OCI-LY7 (cell line): ENCODE results near the gene SERPINC1. TPM values are rescaled to one million over a fixed set of nuclear protein-coding genes. Genes with fewer than 3 reads are reported as not detected.
A peak's percentile ranks its signal among the peaks of the same experiment; 100 is the strongest.
"Not testable (repeated sequence)": the region's sequence is repeated elsewhere in the genome, so short reads cannot be mapped to it uniquely, and the experiment has no call there.

ENCODE experiments used
- BruUV-seq: library from RNA; stranded (reverse); fragments of 400-500 nt; replicated peaks from 2 replicates; lab custom pipeline; 2021; lab: Mats Ljungman, UMichigan
- CTCF ChIA-PET: fragments of 300-600 bp; sonication (Branson Sonifier 250); formaldehyde crosslinking; loops from one replicate; lab custom pipeline; 2022; ENCODE audit warnings: antibody characterized with exemption; ENCODE audit not compliant: unreplicated experiment; lab: Charles Lee
- POLR2A ChIA-PET: fragments of 300-600 bp; sonication (Branson Sonifier 250); formaldehyde crosslinking; loops from one replicate; lab custom pipeline; 2022; ENCODE audit warnings: antibody characterized with exemption; lab: Charles Lee
- DNase-seq: peaks from one replicate; pipeline ENCODE4 v3.0.0-alpha.2; 2015; ENCODE audit warnings: low spot score
- H2AFZ ChIP-seq: fragments of 200-600 bp; sonication (generic), shearing (Covaris generic); 2 replicates; pipeline ENCODE4 v1.6.1; 2014; ENCODE audit warnings: mild to moderate bottlenecking, antibody characterized with exemption, low read length, moderate library complexity
- H3K27ac ChIP-seq: fragments of 200-600 bp; sonication (generic); 2 replicates; pipeline ENCODE4 v1.5.1; 2014; ENCODE audit warnings: mixed run types, low read depth, mild to moderate bottlenecking, moderate library complexity, low read length, inconsistent platforms; ENCODE audit not compliant: poor library complexity, severe bottlenecking
- H3K36me3 ChIP-seq: fragments of 200-600 bp; sonication (generic); 2 replicates; pipeline ENCODE4 v1.6.1; 2014; ENCODE audit warnings: mild to moderate bottlenecking, antibody characterized with exemption, low read length, moderate library complexity, mixed read lengths; ENCODE audit not compliant: insufficient read depth
- H3K4me1 ChIP-seq: fragments of 200-600 bp; sonication (generic); 2 replicates; pipeline ENCODE4 v1.5.1; 2014; ENCODE audit warnings: mild to moderate bottlenecking, low read length; ENCODE audit not compliant: insufficient read depth, poor library complexity, severe bottlenecking
- H3K4me2 ChIP-seq: fragments of 200-600 bp; sonication (generic); 2 replicates; pipeline ENCODE4 v1.6.1; 2014; ENCODE audit warnings: mild to moderate bottlenecking, low read length
- H3K4me3 ChIP-seq: fragments of 200-600 bp; sonication (generic); 2 replicates; pipeline ENCODE4 v1.5.1; 2014; ENCODE audit warnings: mild to moderate bottlenecking, low read depth, low read length; ENCODE audit not compliant: poor library complexity, severe bottlenecking
- H3K79me2 ChIP-seq: fragments of 200-600 bp; sonication (generic); 2 replicates; pipeline ENCODE4 v1.6.1; 2016; ENCODE audit warnings: low read depth, mild to moderate bottlenecking, low read length, moderate library complexity, mixed read lengths; ENCODE audit not compliant: insufficient read depth
- H3K9me2 ChIP-seq: fragments of 200-600 bp; sonication (generic); 2 replicates; pipeline ENCODE4 v1.6.1; 2016; ENCODE audit warnings: mild to moderate bottlenecking, low read length, mixed read lengths; ENCODE audit not compliant: insufficient read depth
- H3K9me3 ChIP-seq: fragments of 200-600 bp; sonication (generic); 2 replicates; pipeline ENCODE4 v1.6.1; 2014; ENCODE audit warnings: mild to moderate bottlenecking, mixed run types, low read length, mixed read lengths
- H4K20me1 ChIP-seq: fragments of 200-600 bp; sonication (generic); 2 replicates; pipeline ENCODE4 v1.6.1; 2014; ENCODE audit warnings: mild to moderate bottlenecking, antibody characterized with exemption, low read length, moderate library complexity, mixed read lengths; ENCODE audit not compliant: insufficient read depth
- CTCF ChIP-seq: fragments of 200-600 bp; sonication (generic); conservative IDR thresholded peaks from 2 replicates; pipeline ENCODE4 v1.5.1; 2014; ENCODE audit warnings: mild to moderate bottlenecking, antibody characterized with exemption, low read length, moderate library complexity, mixed read lengths
- EZH2phosphoT487 ChIP-seq: fragments of 200-600 bp; sonication (generic); IDR thresholded peaks from 2 replicates; pipeline ENCODE4 v1.6.1; 2018; ENCODE audit warnings: low read depth, borderline replicate concordance, mild to moderate bottlenecking, mixed run types, antibody characterized with exemption, low read length, moderate library complexity, mixed read lengths
- intact Hi-C: fragments of 100-400 bp; cut with micrococcal nuclease; formaldehyde crosslinking; loops from one replicate; pipeline ENCODE4 v1.10.0; 2022; ENCODE audit not compliant: unreplicated experiment
- total RNA-seq, 2 experiments: library from RNA; depleted of rRNA in 1 of 2; stranded (reverse); fragments of >200 nt in 1 of 2; shearing (Covaris generic) in 1 of 2; gene quantifications; 2 replicates each; pipeline ENCODE4 v1.2.3, GENCODE V29; 2014 to 2022

The SERPINC1 gene
- total RNA-seq, 2 experiments from 2014 or later, result not detected

- Histone ChIP-seq H3K4me2 (no peak overlapping the region), H3K36me3 (peaks cover 22% of the 10 kb centered on the region), H3K4me1 (no peaks in the 10 kb centered on the region), H2AFZ (no peak overlapping the region), H3K4me3 (no peak overlapping the region), H3K27ac (no peak overlapping the region), H4K20me1 (no peaks in the 10 kb centered on the region), H3K9me2 (no peaks in the 10 kb centered on the region), H3K79me2 (no peaks in the 10 kb centered on the region), H3K9me3 (no peaks in the 10 kb centered on the region)
- TF ChIP-seq EZH2phosphoT487, result no peak
- no peak for TF ChIP-seq CTCF
- no TSS peak for BruUV-seq
- intact Hi-C loops, result no loop called here
- DNase-seq, result no peak
- ChIA-PET CTCF (no interaction called here), POLR2A (interaction anchor here (0.6 to 1.0 kb wide), 3 partner anchors 18 to 177 kb away, joined by 3 to 4 read pairs (median 4); no protein-coding TSS in a partner anchor)
Observed at GRCh38 chr1:173887627-173888026, 29.5 kb downstream of the SERPINC1 start.

DNA sequence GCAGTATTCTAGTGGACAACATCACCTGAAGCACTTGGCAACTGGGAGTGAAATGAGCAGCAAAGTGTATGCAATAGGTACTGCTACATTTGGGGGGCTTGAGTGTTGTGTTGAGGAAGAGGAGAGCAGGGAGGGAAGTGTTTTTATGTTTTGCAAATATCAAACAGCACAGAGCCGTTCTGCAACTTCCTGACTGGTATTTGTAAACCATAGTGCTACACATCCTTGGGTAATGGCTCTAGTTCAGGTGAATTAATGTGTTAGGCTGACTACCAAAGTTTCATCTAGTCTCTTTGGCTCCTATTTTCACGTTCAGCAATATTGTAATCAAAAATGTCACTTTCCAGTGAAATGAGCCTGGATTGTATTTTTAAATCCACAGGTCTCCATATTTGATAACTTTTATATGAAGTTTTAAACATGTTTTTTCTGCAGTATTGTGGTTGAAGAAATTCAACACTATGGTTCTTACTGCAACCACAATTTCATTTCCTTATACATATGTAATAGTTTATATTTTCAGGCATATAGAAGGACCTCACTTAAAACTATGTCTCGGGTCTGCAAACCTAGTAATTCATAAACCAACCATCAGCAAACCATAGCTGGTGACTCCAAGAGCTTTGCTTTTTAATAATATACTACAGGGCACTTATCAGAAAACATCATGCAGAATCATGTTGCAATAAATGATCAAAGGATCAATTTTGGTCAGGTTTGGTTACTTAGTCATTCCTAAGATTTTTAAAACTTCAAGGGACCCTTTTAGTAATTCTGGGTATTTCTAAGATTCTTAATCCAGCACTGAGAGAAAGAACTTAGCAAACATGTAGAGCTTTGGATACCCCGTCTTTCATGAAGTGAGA, 30.1 kb downstream of the SERPINC1 start:
- Histone ChIP-seq H3K9me3 (no peaks in the 10 kb centered on the region), H3K4me2 (no peak overlapping the region), H3K4me1 (no peaks in the 10 kb centered on the region), H3K27ac (no peak overlapping the region), H2AFZ (no peak overlapping the region), H4K20me1 (no peaks in the 10 kb centered on the region), H3K36me3 (peaks cover 22% of the 10 kb centered on the region), H3K79me2 (no peaks in the 10 kb centered on the region), H3K9me2 (no peaks in the 10 kb centered on the region), H3K4me3 (no peak overlapping the region)
- ChIA-PET CTCF (no interaction called here), POLR2A (interaction anchor here (0.6 to 1.0 kb wide), 2 partner anchors 17 to 176 kb away, joined by 3 to 4 read pairs; no protein-coding TSS in a partner anchor)
- BruUV-seq, result TSS peak; percentile 12
- intact Hi-C loops, result no loop called here
- TF ChIP-seq EZH2phosphoT487, result no peak
- no peak for TF ChIP-seq CTCF
- no peak for DNase-seq

- Histone ChIP-seq H3K4me2 (no peak overlapping the region), H2AFZ (no peak overlapping the region), H3K9me3 (no peaks in the 10 kb centered on the region), H4K20me1 (no peaks in the 10 kb centered on the region), H3K4me1 (no peaks in the 10 kb centered on the region), H3K4me3 (no peak overlapping the region), H3K79me2 (no peaks in the 10 kb centered on the region), H3K27ac (no peak overlapping the region), H3K36me3 (peaks cover 24% of the 10 kb centered on the region), H3K9me2 (no peaks in the 10 kb centered on the region)
- no peak for DNase-seq
- POLR2A ChIA-PET, result interaction anchor here (0.7 kb wide), 1 partner anchor 151 kb away, joined by 3 read pairs; no protein-coding TSS in a partner anchor
- no peak for TF ChIP-seq EZH2phosphoT487
- no peak for TF ChIP-seq CTCF
- no TSS peak for BruUV-seq
- CTCF ChIA-PET, result no interaction called here
- intact Hi-C loops, result no loop called here
Observed at GRCh38 chr1:173884701-173885100, 32.4 kb downstream of the SERPINC1 start.

DNA sequence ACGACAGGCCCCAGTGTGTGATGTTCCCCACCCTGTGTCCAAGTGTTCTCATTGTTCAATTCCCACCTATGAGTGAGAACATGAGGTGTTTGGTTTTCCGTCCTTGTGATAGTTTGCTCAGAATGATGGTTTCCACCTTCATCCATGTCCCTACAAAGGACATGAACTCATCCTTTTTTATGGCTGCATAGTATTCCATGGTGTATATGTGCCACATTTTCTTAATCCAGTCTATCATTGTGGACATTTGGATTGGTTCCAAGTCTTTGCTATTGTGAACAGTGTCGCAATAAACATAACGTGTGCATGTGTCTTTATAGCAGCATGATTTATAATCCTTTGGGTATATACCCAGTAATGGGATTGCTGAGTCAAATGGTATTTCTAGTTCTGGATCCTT, 36.0 kb downstream of the SERPINC1 start:
- H3K27ac ChIP-seq, H2AFZ ChIP-seq, H3K4me1 ChIP-seq, H3K9me3 ChIP-seq, H3K9me2 ChIP-seq, DNase-seq, POLR2A ChIA-PET, H4K20me1 ChIP-seq, BruUV-seq, H3K4me3 ChIP-seq, CTCF ChIA-PET, H3K4me2 ChIP-seq, H3K79me2 ChIP-seq, intact Hi-C loops: not testable (repeated sequence)
- H3K36me3 ChIP-seq, result peaks cover 27% of the 10 kb centered on the region
